ENCODE data around the gene SPOCD1.

DNA sequence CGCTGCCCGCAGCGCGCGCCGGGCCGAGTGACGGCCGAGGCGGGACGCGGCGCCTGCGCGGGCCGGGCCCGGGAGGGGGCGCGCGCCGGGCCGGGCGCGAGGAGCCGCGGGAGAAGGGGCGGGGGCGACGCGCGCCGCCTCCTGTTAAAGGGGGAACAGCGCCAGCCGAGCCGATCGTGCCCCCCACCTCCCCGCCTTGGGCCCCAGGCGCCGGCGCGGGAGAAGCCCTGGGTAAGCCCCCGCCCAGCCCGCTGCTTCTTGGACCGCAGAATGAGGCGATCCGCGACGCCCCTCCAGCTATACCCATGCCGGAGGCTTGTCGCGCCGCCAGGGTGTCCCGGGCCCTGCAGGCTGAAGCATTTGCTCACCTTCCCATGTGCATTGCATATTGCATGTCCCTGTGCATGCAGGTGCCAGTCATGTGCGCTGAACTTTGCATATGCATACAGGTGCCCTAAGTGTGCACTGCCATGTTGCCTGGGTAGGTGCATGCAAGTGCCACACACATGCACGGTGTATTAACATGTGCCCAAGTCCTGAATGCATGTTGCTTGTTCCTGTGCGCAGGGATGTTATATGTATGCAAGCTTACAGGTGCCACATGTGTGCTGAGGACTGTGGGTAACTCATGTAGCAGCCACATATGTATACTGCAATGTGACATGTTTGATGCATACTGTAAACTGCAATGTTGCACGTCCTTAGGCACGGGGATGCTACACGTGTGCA lies 51.3 kb downstream of the SPOCD1 start, which contains the start of gene ADGRB2:
- TF ChIP-seq CTCF (conservative IDR thresholded peaks at IDR 0.05), result no peak; the same call in 1 of the 2 replicates
- TF ChIP-seq EZH2 (IDR thresholded peaks at IDR 0.05; ENCODE audit: low read depth), result peak; percentile 84; the same call in 1 of the 2 replicates
